PFSK-1 (cell line): Measurements from ENCODE around the gene PLEKHG4.

ENCODE experiments used
- FOXP2 ChIP-seq: optimal IDR thresholded peaks from 2 replicates; pipeline ENCODE3; 2011; ENCODE audit warnings: borderline replicate concordance, control low read depth, inconsistent platforms; ENCODE audit not compliant: insufficient read depth; ENCODE audit errors: extremely low read length, extremely low read depth
- POLR2AphosphoS5 ChIP-seq: IDR thresholded peaks from 2 replicates; pipeline ENCODE4 v1.6.1; 2012; ENCODE audit warnings: low read depth, mild to moderate bottlenecking, control low read depth, low read length, moderate library complexity
- SIN3A ChIP-seq: IDR thresholded peaks from 2 replicates; pipeline ENCODE4 v1.6.1; 2012; ENCODE audit warnings: mild to moderate bottlenecking, low read length, moderate library complexity, borderline replicate concordance; ENCODE audit not compliant: insufficient read depth
- TAF1 ChIP-seq: IDR thresholded peaks from 2 replicates; pipeline ENCODE4 v1.6.1; 2012; ENCODE audit warnings: low read length, control low read depth, borderline replicate concordance; ENCODE audit not compliant: insufficient read depth
- TF ChIP-seq, protein P1 (sequence below), 2 experiments: IDR thresholded peaks; 2 replicates each; pipeline versions ENCODE4 v1.6.1 to v1.8.0; 2011 to 2012; ENCODE audit warnings: low read depth in 2 of 2, low read length in 2 of 2, control low read depth in 1 of 2, inconsistent platforms in 1 of 2, mild to moderate bottlenecking in 1 of 2, moderate library complexity in 1 of 2; ENCODE audit not compliant: insufficient read depth in 1 of 2

PLEKHG4 gene

DNA sequence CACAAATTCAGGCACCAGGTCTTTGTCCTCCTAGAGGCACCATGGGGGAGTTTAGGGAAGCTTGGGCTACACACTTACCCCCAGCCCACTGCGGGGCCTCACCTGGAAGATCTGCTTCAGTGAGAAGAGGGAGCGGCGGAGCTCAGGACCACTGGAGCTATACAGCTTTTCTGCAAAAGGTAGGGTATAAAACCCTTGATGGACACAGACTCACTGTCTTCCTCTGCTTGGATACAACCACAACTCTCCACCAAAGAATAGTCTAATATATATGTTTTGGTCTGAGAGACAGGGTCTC is 41.1 kb upstream of the PLEKHG4 start:
- no peak for TF ChIP-seq FOXP2
- no peak for TF ChIP-seq POLR2AphosphoS5
- no peak for TF ChIP-seq SIN3A
- TF ChIP-seq TAF1, result no peak
- TF ChIP-seq, protein P1, sequence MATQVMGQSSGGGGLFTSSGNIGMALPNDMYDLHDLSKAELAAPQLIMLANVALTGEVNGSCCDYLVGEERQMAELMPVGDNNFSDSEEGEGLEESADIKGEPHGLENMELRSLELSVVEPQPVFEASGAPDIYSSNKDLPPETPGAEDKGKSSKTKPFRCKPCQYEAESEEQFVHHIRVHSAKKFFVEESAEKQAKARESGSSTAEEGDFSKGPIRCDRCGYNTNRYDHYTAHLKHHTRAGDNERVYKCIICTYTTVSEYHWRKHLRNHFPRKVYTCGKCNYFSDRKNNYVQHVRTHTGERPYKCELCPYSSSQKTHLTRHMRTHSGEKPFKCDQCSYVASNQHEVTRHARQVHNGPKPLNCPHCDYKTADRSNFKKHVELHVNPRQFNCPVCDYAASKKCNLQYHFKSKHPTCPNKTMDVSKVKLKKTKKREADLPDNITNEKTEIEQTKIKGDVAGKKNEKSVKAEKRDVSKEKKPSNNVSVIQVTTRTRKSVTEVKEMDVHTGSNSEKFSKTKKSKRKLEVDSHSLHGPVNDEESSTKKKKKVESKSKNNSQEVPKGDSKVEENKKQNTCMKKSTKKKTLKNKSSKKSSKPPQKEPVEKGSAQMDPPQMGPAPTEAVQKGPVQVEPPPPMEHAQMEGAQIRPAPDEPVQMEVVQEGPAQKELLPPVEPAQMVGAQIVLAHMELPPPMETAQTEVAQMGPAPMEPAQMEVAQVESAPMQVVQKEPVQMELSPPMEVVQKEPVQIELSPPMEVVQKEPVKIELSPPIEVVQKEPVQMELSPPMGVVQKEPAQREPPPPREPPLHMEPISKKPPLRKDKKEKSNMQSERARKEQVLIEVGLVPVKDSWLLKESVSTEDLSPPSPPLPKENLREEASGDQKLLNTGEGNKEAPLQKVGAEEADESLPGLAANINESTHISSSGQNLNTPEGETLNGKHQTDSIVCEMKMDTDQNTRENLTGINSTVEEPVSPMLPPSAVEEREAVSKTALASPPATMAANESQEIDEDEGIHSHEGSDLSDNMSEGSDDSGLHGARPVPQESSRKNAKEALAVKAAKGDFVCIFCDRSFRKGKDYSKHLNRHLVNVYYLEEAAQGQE (IDR thresholded peaks at IDR 0.05; ENCODE audit: insufficient read depth in 1 of 2, low read depth in 2 of 2, low read length in 2 of 2), result no peak

DNA sequence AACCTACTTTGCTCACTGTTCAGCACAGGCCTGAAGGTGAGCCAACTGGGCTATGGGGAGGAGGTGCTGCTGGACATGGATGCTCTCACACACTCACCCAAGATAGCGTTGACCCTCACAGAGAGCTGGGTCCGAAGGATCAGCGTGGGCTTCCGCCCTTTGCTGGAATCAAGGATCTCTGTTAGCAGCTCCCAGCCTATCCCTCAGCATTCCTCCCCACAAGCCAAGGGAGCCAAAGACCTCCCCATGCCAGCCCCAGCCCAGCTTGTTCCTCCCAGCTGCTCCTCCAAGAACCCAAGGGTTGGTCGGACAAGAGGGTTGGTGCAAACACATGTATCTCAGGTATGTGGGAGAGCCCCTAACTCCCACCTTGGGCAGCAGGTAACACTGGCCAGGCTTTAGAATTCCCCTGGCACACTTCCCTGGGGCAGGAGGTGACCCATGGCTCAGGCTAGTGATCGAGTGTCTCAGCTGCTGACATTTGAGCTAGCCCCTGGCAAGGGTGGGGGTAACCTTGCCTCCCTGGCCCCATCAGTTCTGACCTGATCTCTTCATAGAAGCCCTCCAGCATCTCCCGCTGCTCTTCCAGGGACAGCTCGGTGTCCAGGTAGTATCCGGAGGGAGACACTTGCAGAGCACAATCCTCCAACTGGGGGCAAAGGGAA is 40.4 kb upstream of the PLEKHG4 start:
- TF ChIP-seq POLR2AphosphoS5 (no peak), SIN3A (no peak), TAF1 (no peak), FOXP2 (no peak)
- TF ChIP-seq, protein P1 (IDR thresholded peaks at IDR 0.05; ENCODE audit: insufficient read depth in 1 of 2, low read depth in 2 of 2, low read length in 2 of 2), result no peak

DNA sequence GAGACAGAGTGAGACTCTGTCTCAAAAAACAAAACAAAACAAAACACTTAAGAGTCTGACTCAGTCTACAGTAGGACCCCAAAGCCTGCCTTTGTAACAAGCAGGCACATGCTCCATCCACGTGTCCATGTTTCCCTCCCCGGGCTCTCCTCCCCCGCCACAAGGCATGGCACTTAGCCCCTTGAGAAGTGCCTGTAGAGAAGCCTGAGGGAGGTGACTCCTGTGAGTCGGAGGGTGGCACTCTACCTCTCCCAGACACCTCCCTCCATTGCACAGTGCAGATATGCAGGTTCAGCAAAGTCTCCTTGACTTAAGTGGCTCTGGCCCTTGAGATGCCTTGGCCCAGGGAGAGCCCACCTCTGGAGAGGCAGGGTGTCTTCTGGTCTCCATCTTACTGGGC is 38.8 kb upstream of the PLEKHG4 start:
- TF ChIP-seq SIN3A (no peak), POLR2AphosphoS5 (no peak)

DNA sequence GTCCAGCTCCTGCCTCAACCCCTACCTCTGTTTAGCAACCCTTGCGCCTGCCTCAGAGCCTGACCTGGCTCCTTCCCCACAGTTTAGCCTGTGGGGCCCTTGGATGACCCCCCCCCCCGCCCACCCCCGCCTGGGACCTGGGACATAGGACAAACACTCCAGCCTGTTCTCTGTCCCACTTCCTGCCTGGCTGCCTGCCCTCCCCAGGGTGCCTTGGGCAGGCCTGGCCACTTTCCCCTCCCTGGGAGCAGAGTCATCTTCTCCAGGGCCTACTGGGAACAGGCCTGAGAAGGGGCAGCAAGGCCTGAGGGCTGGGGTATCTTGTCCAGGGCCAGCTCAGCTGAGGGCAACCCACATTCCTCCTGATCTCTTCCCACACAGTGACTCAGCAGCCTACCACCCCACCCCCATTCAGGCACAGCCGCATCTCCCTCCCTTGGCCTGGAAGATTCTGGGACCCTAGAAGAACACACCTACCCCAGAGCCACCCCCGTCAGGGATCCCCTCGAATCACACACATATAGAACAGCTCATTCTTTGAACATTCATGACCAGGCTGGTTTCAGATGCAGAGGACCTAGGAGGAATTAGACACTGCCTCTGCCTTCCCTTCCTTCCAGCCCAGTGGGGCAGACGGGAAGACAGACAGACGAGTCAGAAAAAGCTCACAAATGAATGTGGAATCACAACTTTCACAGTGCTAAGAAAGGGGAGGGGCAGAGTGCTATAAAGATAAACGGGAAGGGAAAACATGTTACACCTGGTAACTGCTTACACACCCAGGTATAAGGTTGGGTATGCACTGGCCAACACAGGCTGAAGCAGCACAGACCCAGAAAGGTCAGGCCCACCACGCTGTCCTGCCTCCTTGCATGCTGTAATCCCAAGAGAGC is 38.1 kb upstream of the PLEKHG4 start:
- TF ChIP-seq FOXP2 (no peak), SIN3A (no peak), TAF1 (no peak), POLR2AphosphoS5 (no peak)
- TF ChIP-seq, protein P1 (IDR thresholded peaks at IDR 0.05; ENCODE audit: insufficient read depth in 1 of 2, low read depth in 2 of 2, low read length in 2 of 2), result no peak

DNA sequence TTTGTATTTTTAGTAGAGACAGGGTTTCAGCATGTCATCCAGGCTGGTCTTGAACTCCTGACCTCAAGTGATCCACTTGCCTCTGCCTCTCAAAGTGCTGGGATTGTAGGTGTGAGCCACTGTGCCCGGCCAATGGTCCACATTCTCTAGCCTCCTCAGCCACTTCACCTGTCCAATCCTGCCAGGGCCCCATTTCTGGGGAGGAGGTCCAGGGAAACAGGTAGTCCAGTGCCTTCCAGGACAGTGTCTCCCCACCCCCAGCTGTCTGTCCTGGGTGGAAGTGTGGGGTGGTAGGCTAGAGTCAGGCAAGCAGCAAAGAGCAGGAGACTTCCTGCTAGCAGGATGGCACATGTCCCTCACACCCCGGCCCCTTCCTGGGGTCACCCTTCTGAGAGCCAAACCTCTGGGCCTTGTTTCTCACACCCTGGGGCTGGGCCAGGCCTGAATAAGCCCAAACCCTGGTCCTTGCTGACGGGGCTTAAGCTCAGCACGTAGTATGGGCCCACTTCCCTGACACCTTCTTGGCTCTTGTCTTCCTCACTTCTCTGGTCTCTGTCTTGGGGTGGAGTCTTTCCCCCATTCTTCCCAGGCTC is 37.1 kb upstream of the PLEKHG4 start:
- TF ChIP-seq, protein P1 (IDR thresholded peaks at IDR 0.05; ENCODE audit: insufficient read depth in 1 of 2, low read depth in 2 of 2, low read length in 2 of 2), result no peak
- no peak for TF ChIP-seq POLR2AphosphoS5
- no peak for TF ChIP-seq TAF1
- TF ChIP-seq FOXP2, result no peak
- no peak for TF ChIP-seq SIN3A
